H1 (cell line): ENCODE results near the gene LOXHD1. TPM values are rescaled to one million over a fixed set of nuclear protein-coding genes. Genes with fewer than 3 reads are reported as not detected.

Source experiments
- JUND ChIP-seq: IDR thresholded peaks from 2 replicates; pipeline ENCODE4 v1.6.1; 2011; ENCODE audit warnings: mild to moderate bottlenecking, improper control_type of control experiment, low read length
- polyA plus RNA-seq, 7 experiments: library from polyadenylated mRNA; depleted of rRNA in 3 of 7; stranded (reverse) in 5 of 7; unstranded in 2 of 7; fragments of >200 nt in 5 of 7; fragments of 200-250 nt in 2 of 7; gene quantifications; 1 replicate in 5 of 7; 2 replicates in 1 of 7; 4 replicates in 1 of 7; pipeline versions ENCODE4 v1.2.1 to v1.2.3, GENCODE V29; 2011 to 2013; ENCODE audit warnings: missing spikeins in 2 of 7, mixed read lengths in 2 of 7
- total RNA-seq: library from RNA; stranded (reverse); fragmentation: NEBNext Ultra II Directional; extraction: Animal tissue kit (Norgen Biotek cat#: 25700); gene quantifications from 2 replicates; pipeline ENCODE4 v1.2.1, GENCODE V29; 2021

The LOXHD1 gene
- total and polyA plus RNA-seq, 2 of the 8 experiments (the other 6 are each of a cell fraction or from before 2014, with no cell fraction given): 0.02 TPM; not detected in 1

DNA sequence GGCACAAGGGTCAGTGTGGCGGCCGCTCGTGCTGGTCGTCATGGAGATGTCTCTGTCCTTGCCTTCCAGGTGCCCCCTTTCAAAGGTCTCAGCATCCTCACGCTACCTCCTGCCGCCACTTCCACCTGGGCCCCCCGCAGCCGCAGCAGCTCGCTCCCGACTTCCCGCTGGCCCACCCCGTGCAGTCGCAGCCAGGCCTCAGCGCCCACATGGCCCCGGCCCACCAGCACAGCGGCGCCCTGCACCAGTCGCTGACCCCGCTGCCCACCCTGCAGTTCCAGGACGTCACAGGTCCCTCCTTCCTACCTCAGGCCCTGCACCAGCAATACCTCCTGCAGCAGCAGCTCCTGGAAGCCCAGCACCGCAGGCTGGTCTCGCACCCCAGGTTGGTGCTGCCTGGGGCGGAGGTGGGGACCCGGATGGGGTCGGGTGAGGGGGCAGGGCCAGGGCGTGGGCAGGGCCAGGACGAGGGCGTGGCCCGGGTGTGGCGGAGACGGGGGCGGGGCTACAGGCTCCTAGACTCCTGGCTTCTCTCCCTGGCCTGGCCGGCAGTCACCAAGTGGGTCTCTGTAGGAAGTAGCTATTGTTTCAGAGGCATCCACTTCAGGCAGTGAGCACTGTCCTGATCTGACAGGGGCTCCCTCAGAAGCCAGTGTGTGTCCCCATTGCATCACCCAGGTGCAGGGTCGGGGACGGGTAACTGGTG is 223.7 kb downstream of the LOXHD1 start (continued):
- 0 out of 2 replicates have a peak, but pooled peaks have one; percentile 11 for TF ChIP-seq JUND
